Esophagus squamous epithelium (tissue), 4 donors: Measurements from ENCODE around the gene IRX4.

Source experiments
- CTCF ChIP-seq, 6 experiments: fragments of 450-650 bp in 4 of 6; fragments of 200-600 bp in 2 of 6; sonication (generic) in 2 of 6; IDR thresholded peaks; one replicate each; pipeline ENCODE4 v1.5.1; 2016 to 2019; ENCODE audit warnings: antibody characterized with exemption in 6 of 6, mild to moderate bottlenecking in 4 of 6, moderate library complexity in 4 of 6
- POLR2A ChIP-seq, 4 donors: fragments of 450-650 bp; IDR thresholded peaks; one replicate each; pipeline ENCODE4 v1.6.1; 2017; ENCODE audit warnings: antibody characterized with exemption in 4 of 4, mild to moderate bottlenecking in 4 of 4, moderate library complexity in 3 of 4

DNA sequence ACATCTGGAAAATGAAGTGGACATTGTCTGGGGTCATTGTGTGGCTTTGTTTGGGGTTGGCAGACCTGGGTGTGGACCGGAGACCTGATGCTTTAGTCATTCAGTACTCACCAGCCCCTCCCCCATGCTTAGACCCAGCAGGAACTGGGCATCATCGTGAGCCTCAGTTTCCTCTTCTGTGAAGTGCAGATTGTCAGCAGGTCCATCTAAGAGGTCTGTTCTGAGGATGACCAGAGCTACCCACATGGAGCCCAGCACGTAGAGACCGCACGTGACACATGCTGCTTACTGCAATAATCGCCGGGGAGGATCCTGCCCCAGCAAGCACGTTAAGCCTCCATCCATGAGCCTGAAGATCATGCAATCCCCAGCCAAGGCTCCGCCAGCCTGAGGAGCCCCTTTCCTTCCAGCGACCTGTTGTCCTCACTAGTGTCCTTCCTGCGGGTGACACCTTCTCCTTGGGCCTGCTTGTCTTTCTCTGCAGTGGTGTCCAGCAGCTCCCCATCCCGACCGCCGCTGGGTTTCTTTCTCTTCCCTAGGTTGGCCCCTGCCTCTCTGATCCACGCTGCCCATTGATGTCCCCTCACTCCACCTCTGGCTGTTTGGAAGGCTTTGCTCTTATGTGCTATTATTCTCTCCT lies 26.7 kb upstream of the IRX4 start:
- TF ChIP-seq CTCF (IDR thresholded peaks at IDR 0.05) (no peak), POLR2A (IDR thresholded peaks at IDR 0.05) (no peak)
